GM18520 (cell line): ENCODE data around the gene KLF2.

Experiments
- ATAC-seq: cut with Tn5 transposase; IDR thresholded peaks from one replicate; pipeline ENCODE4 v1.9.1; 2021; ENCODE audit not compliant: unreplicated experiment

Gene KLF2

GRCh38 chr19:16363133-16363851, 38.7 kb downstream of the KLF2 start:
- no peak for ATAC-seq

- no peak for ATAC-seq
Observed at GRCh38 chr19:16363852-16364230, 39.2 kb downstream of the KLF2 start.

GRCh38 chr19:16364231-16364865, 39.7 kb downstream of the KLF2 start:
- ATAC-seq = no peak

DNA sequence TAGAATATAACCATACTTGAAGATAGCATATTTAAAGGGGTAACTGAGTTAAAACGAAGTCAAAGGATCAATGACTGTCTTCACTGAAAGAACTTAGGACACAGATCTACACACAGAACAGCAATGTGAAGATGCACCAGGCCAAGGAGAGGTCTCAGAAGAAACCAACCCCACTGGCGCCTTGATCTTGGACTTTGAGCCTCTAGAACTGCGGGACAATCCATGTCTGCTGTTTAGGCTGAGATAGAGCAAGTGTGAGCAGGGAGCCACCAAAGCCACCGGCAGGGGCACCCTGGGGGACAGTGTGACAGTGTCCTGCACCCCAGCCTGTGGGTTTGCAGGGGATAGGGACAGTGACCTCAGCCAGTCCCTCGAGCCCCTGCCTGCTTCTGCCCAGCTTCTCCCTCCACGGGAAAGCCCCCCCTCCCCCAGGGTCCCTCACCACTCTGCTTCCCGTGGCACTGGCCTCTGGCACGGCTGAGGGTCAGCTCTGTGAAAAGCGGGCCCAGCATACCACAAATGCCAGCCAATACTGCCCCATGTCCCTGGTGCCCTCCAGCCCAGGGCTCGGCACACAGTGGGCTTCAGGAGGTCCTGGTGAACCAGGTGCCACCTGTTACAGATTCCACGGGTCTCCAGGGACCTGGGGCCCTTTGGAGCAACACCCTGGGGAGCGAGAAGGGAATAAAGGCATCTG, 40.8 kb downstream of the KLF2 start:
- no peak for ATAC-seq

DNA sequence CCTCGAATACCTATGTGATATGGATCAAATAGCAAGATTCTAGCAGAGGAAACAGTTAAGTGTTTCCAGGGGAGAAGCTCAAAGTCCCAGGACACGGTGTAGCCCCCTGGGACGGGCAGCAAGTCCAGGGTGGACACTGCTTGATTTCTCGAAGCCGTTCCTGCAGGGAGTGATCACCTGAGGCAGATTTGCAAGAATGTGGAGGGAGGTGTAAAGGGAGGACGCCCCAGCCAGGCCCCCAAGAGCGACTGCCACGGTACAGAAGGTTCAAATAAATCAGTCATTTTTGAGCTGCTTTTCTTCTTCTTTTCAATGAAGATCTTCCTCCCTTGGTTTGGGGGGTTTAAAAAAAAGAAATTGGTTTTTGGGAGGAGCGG, 41.4 kb downstream of the KLF2 start:
- no peak for ATAC-seq

GRCh38 chr19:16366433-16367260, 42.0 kb downstream of the KLF2 start:
- no peak for ATAC-seq

- ATAC-seq = peak; percentile 25
Observed at GRCh38 chr19:16367261-16367683, 42.6 kb downstream of the KLF2 start.

- ATAC-seq = no peak
Observed at GRCh38 chr19:16368385-16369305, 44.0 kb downstream of the KLF2 start.

DNA sequence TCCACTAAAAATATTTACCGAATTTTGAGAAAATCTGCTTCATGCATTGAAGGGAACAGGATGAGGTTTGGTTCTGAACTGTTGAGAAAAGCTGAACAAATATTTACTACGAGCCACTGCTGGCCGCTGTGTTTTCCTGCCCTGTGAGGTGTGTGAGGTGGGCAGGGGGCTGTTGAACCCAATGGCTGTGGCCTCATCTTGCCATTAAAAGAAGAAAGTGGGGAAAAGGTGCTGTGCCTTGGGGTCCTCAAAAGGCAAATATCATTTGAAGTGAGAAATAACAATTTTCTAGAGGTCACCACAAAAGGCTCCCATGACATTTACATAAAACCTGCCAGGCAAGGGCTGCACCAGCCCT, 44.7 kb downstream of the KLF2 start:
- ATAC-seq = no peak

DNA sequence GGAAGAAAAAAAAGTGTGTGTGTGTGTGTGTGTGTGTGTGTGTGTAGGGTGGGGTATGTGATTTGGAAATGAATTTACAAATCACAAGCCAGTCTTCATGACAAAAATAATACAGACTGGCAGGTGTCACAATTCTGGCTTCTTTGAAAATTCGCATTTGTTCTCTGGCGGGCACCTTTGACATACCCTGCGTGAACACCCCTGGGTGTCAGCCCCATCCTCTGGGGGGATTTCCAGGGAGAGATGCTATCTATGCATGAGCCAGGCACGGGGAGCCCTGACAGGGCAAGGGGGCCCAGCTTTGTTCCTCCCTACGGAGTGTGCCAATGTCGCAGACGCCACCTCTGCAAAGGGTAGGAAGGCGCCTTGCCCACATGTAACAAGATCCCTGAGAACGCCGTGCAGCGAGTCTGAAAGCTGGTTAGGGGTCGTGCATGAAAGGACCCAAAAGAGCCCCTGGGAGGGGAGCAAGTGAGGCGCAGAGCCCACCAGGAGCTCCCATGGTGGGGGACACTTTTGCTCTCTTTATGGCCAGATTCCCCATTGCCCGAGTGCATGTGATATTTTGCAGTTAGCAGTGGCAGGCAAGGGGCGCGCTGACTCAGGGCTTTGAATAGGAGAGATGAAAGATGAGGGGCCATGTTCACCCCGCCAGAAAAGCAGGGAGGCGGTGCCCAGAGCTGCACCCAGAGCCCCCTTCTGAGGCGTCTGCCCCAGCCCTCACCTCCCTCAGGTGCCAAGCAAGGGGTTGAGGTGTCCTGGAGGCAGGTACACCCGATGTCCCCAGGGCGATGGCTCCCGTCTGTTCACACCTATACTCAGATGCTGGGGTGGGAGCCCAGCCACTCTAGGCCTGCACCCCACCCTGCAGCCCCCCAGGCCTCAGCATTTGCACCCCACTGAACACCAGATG, 45.3 kb downstream of the KLF2 start:
- no peak for ATAC-seq

- no peak for ATAC-seq
Observed at GRCh38 chr19:16370641-16371391, 46.2 kb downstream of the KLF2 start.

DNA sequence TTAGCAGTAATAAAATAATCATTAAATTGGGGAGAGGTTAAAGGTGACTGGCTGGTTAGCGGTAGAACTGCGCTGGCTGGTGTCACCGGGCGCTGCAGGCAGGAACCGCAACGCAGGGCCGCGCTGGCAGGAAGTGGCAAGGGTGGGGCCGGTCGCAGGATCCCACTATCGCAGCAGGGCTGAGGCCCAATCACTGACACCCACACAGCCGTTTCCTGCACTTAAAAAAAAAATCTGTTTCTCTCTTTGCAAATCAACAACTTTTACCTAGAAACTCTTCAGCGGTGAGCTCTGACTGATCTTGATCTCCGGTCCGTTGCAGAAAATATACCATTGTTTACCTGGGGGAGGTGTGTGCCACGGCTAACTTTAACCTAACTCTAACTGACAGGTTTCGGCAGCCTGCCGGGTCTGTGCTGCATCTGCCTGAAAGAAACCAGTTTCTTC, 46.9 kb downstream of the KLF2 start:
- peak; percentile 52 for ATAC-seq

DNA sequence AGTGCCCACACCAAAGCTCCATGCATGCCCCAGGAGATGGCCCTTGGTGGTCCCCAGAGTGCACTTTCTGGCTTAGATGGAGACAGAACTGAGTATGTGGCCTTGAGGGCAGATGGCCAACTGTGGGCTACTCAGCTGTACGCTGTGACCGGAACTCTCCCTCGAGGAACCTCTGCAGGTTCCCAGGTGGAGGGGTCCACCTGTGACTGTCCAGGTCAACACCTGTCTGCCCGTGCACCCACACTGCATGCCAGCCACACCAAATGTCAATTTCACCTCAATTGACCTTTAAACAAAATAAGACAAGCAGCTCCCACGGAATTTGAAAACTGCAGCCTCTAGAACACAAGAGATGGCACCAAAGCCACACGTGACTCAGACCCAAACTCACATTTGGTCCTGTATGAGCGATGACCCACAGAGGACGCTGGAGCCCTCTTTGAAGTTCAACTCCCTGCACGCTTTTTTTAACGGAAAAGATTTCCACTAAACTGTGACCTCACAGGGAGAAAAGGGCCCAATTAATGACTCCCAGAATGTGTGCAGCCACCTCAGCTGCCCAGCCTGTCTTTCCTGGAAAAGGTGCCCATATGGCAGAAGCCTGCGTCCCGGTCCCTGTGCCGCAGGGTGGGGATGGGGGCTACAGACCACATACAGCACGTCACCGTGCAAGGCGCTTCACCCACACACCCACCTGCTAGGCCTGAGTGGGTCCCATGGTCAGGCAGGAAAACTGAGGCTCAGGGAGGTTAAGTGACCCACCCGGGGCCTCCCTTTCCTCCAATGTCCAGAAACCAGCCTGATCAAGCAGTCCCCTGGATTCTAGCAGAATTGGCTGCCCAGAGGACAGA, 47.7 kb downstream of the KLF2 start:
- peak; percentile 5 for ATAC-seq

- ATAC-seq = no peak
Observed at GRCh38 chr19:16373079-16373478, 48.5 kb downstream of the KLF2 start.

DNA sequence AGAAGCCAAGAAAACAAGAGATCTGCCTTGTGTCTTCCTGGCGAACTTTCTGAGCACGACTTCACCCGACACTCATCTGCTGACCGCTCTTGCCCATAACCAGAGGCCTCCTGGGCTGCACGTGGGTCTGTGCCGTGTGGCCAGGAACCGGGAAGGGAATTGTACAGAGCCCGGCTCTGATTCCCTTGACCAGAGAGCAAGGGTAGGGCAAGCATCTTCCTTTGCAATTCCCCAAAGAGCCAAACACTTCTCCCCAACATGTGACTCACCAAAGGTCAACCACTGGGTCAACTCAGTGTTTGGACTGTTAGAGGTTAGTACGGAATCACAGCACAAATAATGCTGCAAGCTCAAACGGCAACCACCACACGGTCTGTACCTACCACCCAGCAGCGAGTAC, 48.9 kb downstream of the KLF2 start:
- ATAC-seq = no peak

DNA sequence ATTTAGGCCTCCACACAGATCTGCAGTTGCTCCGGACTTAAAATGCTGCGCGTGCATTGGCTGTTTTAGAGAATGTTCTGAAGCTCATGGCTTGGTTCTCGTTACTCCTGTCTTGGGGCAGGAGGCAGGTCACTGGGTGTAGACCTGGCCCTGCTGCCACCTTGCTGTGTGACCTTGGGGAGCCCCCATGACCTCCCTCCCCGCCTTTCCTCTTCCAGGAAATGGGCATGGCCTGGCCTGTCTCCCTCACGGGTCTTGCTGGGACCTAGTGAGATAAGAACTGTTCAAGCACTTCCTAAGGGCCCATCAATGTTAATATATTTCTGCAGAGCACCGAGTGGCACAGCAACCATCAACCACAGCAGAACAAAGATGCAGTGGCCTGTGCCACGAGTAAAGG, 49.4 kb downstream of the KLF2 start:
- ATAC-seq = no peak

- ATAC-seq = no peak
Observed at GRCh38 chr19:16374436-16374835, 49.8 kb downstream of the KLF2 start.
